HG02678 (cell line): ENCODE measurements around the gene C19orf85.
"Not testable (repeated sequence)": the region's sequence is repeated elsewhere in the genome, so short reads cannot be mapped to it uniquely, and the experiment has no call there.

Experiments used
- ATAC-seq: cut with Tn5 transposase; IDR thresholded peaks from one replicate; pipeline ENCODE4 v1.9.1; 2021; ENCODE audit warnings: mild to moderate bottlenecking, moderate library complexity; ENCODE audit not compliant: unreplicated experiment

Gene C19orf85

GRCh38 chr19:55459950-55460657 is 4.4 kb downstream of the C19orf85 start:
- no peak for ATAC-seq

GRCh38 chr19:55459551-55459949 is 5.0 kb downstream of the C19orf85 start:
- ATAC-seq = no peak

GRCh38 chr19:55457683-55458457 is 6.7 kb downstream of the C19orf85 start:
- no peak for ATAC-seq

GRCh38 chr19:55456347-55456746 is 8.2 kb downstream of the C19orf85 start:
- no peak for ATAC-seq

- ATAC-seq = no peak
Observed at GRCh38 chr19:55455576-55456235, 8.8 kb downstream of the C19orf85 start.

GRCh38 chr19:55454787-55455243 is 9.7 kb downstream of the C19orf85 start:
- no peak for ATAC-seq

GRCh38 chr19:55453511-55454260 is 10.9 kb downstream of the C19orf85 start:
- ATAC-seq = no peak

GRCh38 chr19:55452749-55453346 is 11.7 kb downstream of the C19orf85 start:
- ATAC-seq = no peak

GRCh38 chr19:55451965-55452748 is 12.4 kb downstream of the C19orf85 start:
- ATAC-seq = no peak

GRCh38 chr19:55451163-55451964 is 13.2 kb downstream of the C19orf85 start:
- no peak for ATAC-seq

GRCh38 chr19:55449469-55449868 is 15.1 kb downstream of the C19orf85 start:
- ATAC-seq = no peak

GRCh38 chr19:55448175-55448490 is 16.4 kb downstream of the C19orf85 start:
- not testable (repeated sequence) for ATAC-seq

GRCh38 chr19:55447421-55448174 is 17.0 kb downstream of the C19orf85 start:
- ATAC-seq = no peak

- no peak for ATAC-seq
Observed at GRCh38 chr19:55446060-55446459, 18.5 kb downstream of the C19orf85 start.

GRCh38 chr19:55444646-55445045 is 19.9 kb downstream of the C19orf85 start:
- ATAC-seq = no peak

- no peak for ATAC-seq
Observed at GRCh38 chr19:55443824-55444480, 20.6 kb downstream of the C19orf85 start.

- no peak for ATAC-seq
Observed at GRCh38 chr19:55443045-55443823, 21.3 kb downstream of the C19orf85 start, which contains the start of gene SHISA7. SHISA7 (minus strand) TSS chr19:55443300; CDS start chr19:55442863, 437 bp downstream.
